Raji (cell line): ENCODE results near the gene ZNF211.

Experiments used
- POLR2A ChIP-seq: IDR thresholded peaks from 2 replicates; pipeline ENCODE4 v1.6.1; 2011; ENCODE audit warnings: low read depth, low read length, control low read depth; ENCODE audit not compliant: insufficient read depth

Gene ZNF211

GRCh38 chr19:57682226-57682766 is 49.3 kb downstream of the ZNF211 start:
- TF ChIP-seq POLR2A: no peak

GRCh38 chr19:57686727-57687126 is 53.8 kb downstream of the ZNF211 start:
- TF ChIP-seq POLR2A: no peak

- TF ChIP-seq POLR2A: no peak
Observed at GRCh38 chr19:57687363-57688010, 54.5 kb downstream of the ZNF211 start.

GRCh38 chr19:57688011-57688763 is 55.2 kb downstream of the ZNF211 start:
- TF ChIP-seq POLR2A: no peak

GRCh38 chr19:57689750-57690149 is 56.8 kb downstream of the ZNF211 start:
- no peak for TF ChIP-seq POLR2A
